Measurements from ENCODE around the gene ABCA2. TPM values are rescaled to one million over a fixed set of nuclear protein-coding genes. Genes with fewer than 3 reads are reported as not detected.
A peak's percentile ranks its signal among the peaks of the same experiment; 100 is the strongest.

The ABCA2 gene
- polyA plus RNA-seq, 10 donors: 11.5 to 18.7 (median 16.7) TPM

GRCh38 chr9:136963751-136964150, 64.3 kb downstream of the ABCA2 start:
- DNase-seq: no peak

GRCh38 chr9:136963341-136963740, 64.7 kb downstream of the ABCA2 start:
- no peak for DNase-seq

GRCh38 chr9:136962701-136963248, 65.3 kb downstream of the ABCA2 start:
- DNase-seq: no peak

- no peak for DNase-seq
Measured at GRCh38 chr9:136962163-136962562, 65.9 kb downstream of the ABCA2 start.

- peak in 1 of 3 donors; percentile 78 for DNase-seq
Measured at GRCh38 chr9:136961279-136962065, 66.6 kb downstream of the ABCA2 start.

GRCh38 chr9:136960938-136961275, 67.1 kb downstream of the ABCA2 start:
- DNase-seq: no peak

GRCh38 chr9:136960212-136960937, 67.7 kb downstream of the ABCA2 start:
- DNase-seq: no peak

GRCh38 chr9:136958898-136959850, 68.9 kb downstream of the ABCA2 start:
- no peak for DNase-seq

- no peak for DNase-seq
Measured at GRCh38 chr9:136958473-136958872, 69.6 kb downstream of the ABCA2 start.

GRCh38 chr9:136957901-136958300, 70.1 kb downstream of the ABCA2 start:
- DNase-seq: no peak

- DNase-seq: no peak
Measured at GRCh38 chr9:136957461-136957860, 70.6 kb downstream of the ABCA2 start.

Other genes starting within 250 kb of the ABCA2 start
- gene TMEM141, start 236.9 kb downstream of the ABCA2 start, polyA plus RNA-seq (ENCODE audit: insufficient read length in 10 of 10): 10 to 100 TPM; 24.8 to 43.7 (median 34.1) TPM
- gene CCDC183, start 231.9 kb downstream of the ABCA2 start, polyA plus RNA-seq (ENCODE audit: insufficient read length in 10 of 10): 1 to 10 TPM; 1.1 to 3.3 (median 1.9) TPM
- 10 to 100 TPM; 41.0 to 59.7 (median 50.7) TPM for gene RABL6, start 220.3 kb downstream of the ABCA2 start, polyA plus RNA-seq (ENCODE audit: insufficient read length in 10 of 10)
- gene AJM1, start 185.8 kb downstream of the ABCA2 start, polyA plus RNA-seq (ENCODE audit: insufficient read length in 10 of 10): 1 to 10 TPM; 1.3 to 2.1 (median 1.7) TPM
- 100 to 1,000 TPM in 4 of 10 donors, 10 to 100 TPM in 6; 63.9 to 118 (median 81.7) TPM for gene PHPT1, start 178.8 kb downstream of the ABCA2 start, polyA plus RNA-seq (ENCODE audit: insufficient read length in 10 of 10)
- gene MAMDC4, start 175.9 kb downstream of the ABCA2 start, polyA plus RNA-seq (ENCODE audit: insufficient read length in 10 of 10): 1 to 10 TPM; 2.0 to 5.6 (median 3.9) TPM
- 100 to 1,000 TPM; 236 to 394 (median 310) TPM for gene EDF1, start 161.9 kb downstream of the ABCA2 start, polyA plus RNA-seq (ENCODE audit: insufficient read length in 10 of 10)
- 10 to 100 TPM in 2 of 10 donors, 1 to 10 TPM in 8; 8.1 to 10.7 (median 9.6) TPM for gene TRAF2, start 141.7 kb downstream of the ABCA2 start, polyA plus RNA-seq (ENCODE audit: insufficient read length in 10 of 10)
- gene FBXW5, start 83.5 kb downstream of the ABCA2 start, polyA plus RNA-seq (ENCODE audit: insufficient read length in 10 of 10): 10 to 100 TPM; 27.4 to 47.9 (median 34.4) TPM
- 1 to 10 TPM in 1 of 10 donors, under 1 TPM in 8, not detected in 1; 0.29 to 1.0 (median 0.51) TPM for gene C8G, start 83.0 kb downstream of the ABCA2 start, polyA plus RNA-seq (ENCODE audit: insufficient read length in 10 of 10)
- 1 to 10 TPM in 3 of 10 donors, under 1 TPM in 7; 0.25 to 1.2 (median 0.68) TPM for gene LCN12, start 76.0 kb downstream of the ABCA2 start, polyA plus RNA-seq (ENCODE audit: insufficient read length in 10 of 10)
- gene PTGDS, start 50.7 kb downstream of the ABCA2 start, polyA plus RNA-seq (ENCODE audit: insufficient read length in 10 of 10): 10 to 100 TPM in 8 of 10 donors, 1 to 10 TPM in 2; 2.3 to 36.3 (median 17.1) TPM
- 1 to 10 TPM in 3 of 10 donors, under 1 TPM in 7; 0.14 to 1.1 (median 0.66) TPM for gene LCNL1, start 45.2 kb downstream of the ABCA2 start, polyA plus RNA-seq (ENCODE audit: insufficient read length in 10 of 10)
- gene PAXX, start 35.8 kb downstream of the ABCA2 start, polyA plus RNA-seq (ENCODE audit: insufficient read length in 10 of 10): 10 to 100 TPM; 11.8 to 28.5 (median 21.6) TPM
- gene CLIC3, start 31.7 kb downstream of the ABCA2 start, polyA plus RNA-seq (ENCODE audit: insufficient read length in 10 of 10): 1 to 10 TPM in 2 of 10 donors, under 1 TPM in 6, not detected in 2; 0.28 to 4.7 (median 0.54) TPM
- gene FUT7, start 3.9 kb upstream of the ABCA2 start, polyA plus RNA-seq (ENCODE audit: insufficient read length in 10 of 10): under 1 TPM in 4 of 10 donors, not detected in 6; 0.10 to 0.48 (median 0.12) TPM
- 10 to 100 TPM; 28.5 to 53.0 (median 38.4) TPM for gene NPDC1, start 17.9 kb upstream of the ABCA2 start, polyA plus RNA-seq (ENCODE audit: insufficient read length in 10 of 10)
- gene ENTPD2, start 25.8 kb upstream of the ABCA2 start, polyA plus RNA-seq (ENCODE audit: insufficient read length in 10 of 10): 10 to 100 TPM in 6 of 10 donors, 1 to 10 TPM in 4; 7.5 to 16.5 (median 12.1) TPM
- gene SAPCD2, start 42.3 kb upstream of the ABCA2 start, polyA plus RNA-seq (ENCODE audit: insufficient read length in 10 of 10): 1 to 10 TPM; 1.9 to 7.1 (median 3.9) TPM
- gene UAP1L1, start 49.3 kb upstream of the ABCA2 start, polyA plus RNA-seq (ENCODE audit: insufficient read length in 10 of 10): 1 to 10 TPM; 1.5 to 3.0 (median 2.0) TPM
- gene MAN1B1, start 58.7 kb upstream of the ABCA2 start, polyA plus RNA-seq (ENCODE audit: insufficient read length in 10 of 10): 10 to 100 TPM; 31.3 to 54.4 (median 41.1) TPM
- 10 to 100 TPM; 21.9 to 43.1 (median 28.8) TPM for gene DPP7, start 86.5 kb upstream of the ABCA2 start, polyA plus RNA-seq (ENCODE audit: insufficient read length in 10 of 10)
- under 1 TPM in 2 of 10 donors, not detected in 8; 0.07 TPM for gene GRIN1, start 110.9 kb upstream of the ABCA2 start, polyA plus RNA-seq (ENCODE audit: insufficient read length in 10 of 10)
- not detected for gene LRRC26, start 141.8 kb upstream of the ABCA2 start, polyA plus RNA-seq (ENCODE audit: insufficient read length in 10 of 10)
- gene TMEM210, start 143.8 kb upstream of the ABCA2 start, polyA plus RNA-seq (ENCODE audit: insufficient read length in 10 of 10): not detected
- 10 to 100 TPM; 21.2 to 36.5 (median 29.2) TPM for gene ANAPC2, start 160.3 kb upstream of the ABCA2 start, polyA plus RNA-seq (ENCODE audit: insufficient read length in 10 of 10)
- 10 to 100 TPM; 38.2 to 72.0 (median 49.6) TPM for gene SSNA1, start 160.4 kb upstream of the ABCA2 start, polyA plus RNA-seq (ENCODE audit: insufficient read length in 10 of 10)
- 10 to 100 TPM in 2 of 10 donors, 1 to 10 TPM in 8; 5.8 to 10.9 (median 7.8) TPM for gene TPRN, start 172.5 kb upstream of the ABCA2 start, polyA plus RNA-seq (ENCODE audit: insufficient read length in 10 of 10)
- 10 to 100 TPM; 30.3 to 36.7 (median 32.2) TPM for gene TMEM203, start 177.4 kb upstream of the ABCA2 start, polyA plus RNA-seq (ENCODE audit: insufficient read length in 10 of 10)
- 10 to 100 TPM in 1 of 10 donors, 1 to 10 TPM in 9; 3.8 to 10.6 (median 6.9) TPM for gene NDOR1, start 177.5 kb upstream of the ABCA2 start, polyA plus RNA-seq (ENCODE audit: insufficient read length in 10 of 10)
- 1 to 10 TPM; 1.8 to 4.5 (median 2.4) TPM for gene RNF208, start 194.0 kb upstream of the ABCA2 start, polyA plus RNA-seq (ENCODE audit: insufficient read length in 10 of 10)
- 1 to 10 TPM in 9 of 10 donors, under 1 TPM in 1; 0.93 to 3.3 (median 2.0) TPM for gene CYSRT1, start 196.9 kb upstream of the ABCA2 start, polyA plus RNA-seq (ENCODE audit: insufficient read length in 10 of 10)
- gene RNF224, start 199.3 kb upstream of the ABCA2 start, polyA plus RNA-seq (ENCODE audit: insufficient read length in 10 of 10): 1 to 10 TPM in 7 of 10 donors, under 1 TPM in 3; 0.80 to 3.4 (median 1.5) TPM
- 1 to 10 TPM in 5 of 10 donors, under 1 TPM in 5; 0.29 to 2.0 (median 0.89) TPM for gene SLC34A3, start 202.7 kb upstream of the ABCA2 start, polyA plus RNA-seq (ENCODE audit: insufficient read length in 10 of 10)
- 100 to 1,000 TPM; 125 to 258 (median 160) TPM for gene TUBB4B, start 213.1 kb upstream of the ABCA2 start, polyA plus RNA-seq (ENCODE audit: insufficient read length in 10 of 10)
- gene STPG3, start 223.0 kb upstream of the ABCA2 start, polyA plus RNA-seq (ENCODE audit: insufficient read length in 10 of 10): under 1 TPM in 7 of 10 donors, not detected in 3; 0.16 to 0.62 (median 0.32) TPM
- 10 to 100 TPM; 39.3 to 55.4 (median 45.0) TPM for gene NELFB, start 227.1 kb upstream of the ABCA2 start, polyA plus RNA-seq (ENCODE audit: insufficient read length in 10 of 10)
- 1 to 10 TPM; 3.9 to 7.8 (median 5.6) TPM for gene TOR4A, start 249.5 kb upstream of the ABCA2 start, polyA plus RNA-seq (ENCODE audit: insufficient read length in 10 of 10)